GM21717 (cell line): Measurements from ENCODE around the gene CNTNAP2.
"Not testable (repeated sequence)": the region's sequence is repeated elsewhere in the genome, so short reads cannot be mapped to it uniquely, and the experiment has no call there.

Source experiments
- ATAC-seq: cut with Tn5 transposase; IDR thresholded peaks from one replicate; pipeline ENCODE4 v1.9.1; 2021; ENCODE audit warnings: mild to moderate bottlenecking, moderate library complexity; ENCODE audit not compliant: unreplicated experiment

The CNTNAP2 gene

GRCh38 chr7:147779949-147780348 lies 1663.3 kb downstream of the CNTNAP2 start:
- ATAC-seq: no peak

GRCh38 chr7:147796581-147796980 lies 1680.0 kb downstream of the CNTNAP2 start:
- ATAC-seq: no peak

- ATAC-seq: no peak
These were observed 1681.4 kb downstream of the CNTNAP2 start for GRCh38 chr7:147798001-147798400.

GRCh38 chr7:147801762-147802161 lies 1685.2 kb downstream of the CNTNAP2 start:
- not testable (repeated sequence) for ATAC-seq

GRCh38 chr7:147803151-147803550 lies 1686.5 kb downstream of the CNTNAP2 start:
- ATAC-seq: no peak

GRCh38 chr7:147803606-147804005 lies 1687.0 kb downstream of the CNTNAP2 start:
- ATAC-seq: no peak

- no peak for ATAC-seq
These were observed 1687.4 kb downstream of the CNTNAP2 start for GRCh38 chr7:147804032-147804431.

- ATAC-seq: no peak
These were observed 1689.5 kb downstream of the CNTNAP2 start for GRCh38 chr7:147805996-147806576.

GRCh38 chr7:147809786-147810185 lies 1693.2 kb downstream of the CNTNAP2 start:
- ATAC-seq: no peak

- ATAC-seq: no peak
These were observed 1693.7 kb downstream of the CNTNAP2 start for GRCh38 chr7:147810269-147810668.

- ATAC-seq: no peak
These were observed 1695.3 kb downstream of the CNTNAP2 start for GRCh38 chr7:147811923-147812322.

GRCh38 chr7:147813316-147813715 lies 1696.7 kb downstream of the CNTNAP2 start:
- no peak for ATAC-seq

- no peak for ATAC-seq
These were observed 1701.7 kb downstream of the CNTNAP2 start for GRCh38 chr7:147818317-147818716.

GRCh38 chr7:147824671-147825070 lies 1708.1 kb downstream of the CNTNAP2 start:
- ATAC-seq: no peak

- ATAC-seq: no peak
These were observed 1712.4 kb downstream of the CNTNAP2 start for GRCh38 chr7:147829016-147829415.

GRCh38 chr7:147833557-147833956 lies 1717.0 kb downstream of the CNTNAP2 start:
- ATAC-seq: no peak

- no peak for ATAC-seq
These were observed 1717.4 kb downstream of the CNTNAP2 start for GRCh38 chr7:147833970-147834369.

- no peak for ATAC-seq
These were observed 1736.2 kb downstream of the CNTNAP2 start for GRCh38 chr7:147852833-147853232.

- ATAC-seq: no peak
These were observed 1740.8 kb downstream of the CNTNAP2 start for GRCh38 chr7:147857152-147858140.

- no peak for ATAC-seq
These were observed 1741.8 kb downstream of the CNTNAP2 start for GRCh38 chr7:147858421-147858820.

- no peak for ATAC-seq
These were observed 1742.4 kb downstream of the CNTNAP2 start for GRCh38 chr7:147859033-147859432.

GRCh38 chr7:147859486-147859885 lies 1742.9 kb downstream of the CNTNAP2 start:
- no peak for ATAC-seq
